Raji (cell line): Measurements from ENCODE around the gene KRTAP5-3.

Experiments used
- POLR2A ChIP-seq: IDR thresholded peaks from 2 replicates; pipeline ENCODE4 v1.6.1; 2011; ENCODE audit warnings: low read depth, low read length, control low read depth; ENCODE audit not compliant: insufficient read depth

KRTAP5-3 gene

DNA sequence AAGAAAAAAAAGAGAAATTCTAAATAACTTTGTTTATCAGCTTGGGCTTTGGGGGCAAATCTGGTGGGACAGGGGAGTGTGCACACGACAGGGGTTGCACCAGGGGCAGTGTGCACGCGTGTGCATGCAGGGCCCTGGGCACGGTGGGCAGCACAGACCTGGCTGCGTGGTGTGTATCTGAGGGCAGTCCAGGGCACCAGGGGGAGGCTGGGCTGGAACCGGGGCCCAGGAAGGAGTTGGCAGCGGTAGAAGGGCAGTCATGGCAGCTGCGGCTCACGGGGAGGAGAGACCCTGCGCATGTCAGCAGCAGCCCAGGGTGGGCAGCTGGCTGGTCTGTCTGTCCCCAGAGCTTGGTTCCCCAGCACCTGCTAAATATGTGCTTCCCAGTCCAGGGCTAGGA is 25.6 kb upstream of the KRTAP5-3 start:
- TF ChIP-seq POLR2A, result no peak

- no peak for TF ChIP-seq POLR2A
Measured at GRCh38 chr11:1632053-1632714, 23.9 kb upstream of the KRTAP5-3 start.

DNA sequence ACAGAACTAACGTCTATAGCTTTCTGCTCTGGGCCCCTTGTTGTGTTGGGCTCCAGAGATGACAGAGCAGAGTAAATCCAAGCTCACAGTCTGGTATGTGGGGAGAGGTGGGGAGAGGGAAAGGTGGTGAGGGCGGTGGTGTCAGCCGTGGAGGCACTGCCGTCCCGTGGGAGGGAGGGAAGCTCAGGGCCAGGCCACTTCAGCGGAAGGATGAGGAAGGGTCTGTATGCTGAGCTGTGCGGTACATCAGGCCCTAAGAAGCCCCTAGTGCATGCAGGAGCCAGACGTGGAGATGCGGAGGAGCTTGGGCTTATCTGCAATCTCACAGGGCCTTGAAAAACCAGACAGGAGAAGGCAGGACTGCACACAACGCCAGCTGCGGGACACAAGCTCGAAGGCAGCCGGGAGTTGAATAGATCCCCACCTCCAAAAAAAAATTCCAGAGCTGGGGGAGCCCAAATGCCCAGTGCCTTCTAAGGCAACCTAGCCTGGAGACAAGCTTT is 22.9 kb upstream of the KRTAP5-3 start:
- TF ChIP-seq POLR2A, result no peak

DNA sequence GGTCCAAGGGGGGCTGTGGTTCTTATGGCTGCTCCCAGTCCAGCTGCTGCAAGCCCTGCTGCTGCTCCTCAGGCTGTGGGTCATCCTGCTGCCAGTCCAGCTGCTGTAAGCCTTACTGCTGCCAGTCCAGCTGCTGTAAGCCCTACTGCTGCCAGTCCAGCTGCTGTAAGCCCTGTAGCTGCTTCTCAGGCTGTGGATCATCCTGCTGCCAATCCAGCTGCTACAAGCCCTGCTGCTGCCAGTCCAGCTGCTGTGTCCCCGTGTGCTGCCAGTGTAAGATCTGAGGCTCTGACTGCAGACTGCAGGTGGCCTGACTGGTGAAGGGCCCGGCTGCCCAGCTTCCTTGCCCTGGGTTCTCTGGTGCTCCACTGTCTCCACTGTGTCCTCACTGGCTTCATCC is 22.0 kb upstream of the KRTAP5-3 start:
- no peak for TF ChIP-seq POLR2A

DNA sequence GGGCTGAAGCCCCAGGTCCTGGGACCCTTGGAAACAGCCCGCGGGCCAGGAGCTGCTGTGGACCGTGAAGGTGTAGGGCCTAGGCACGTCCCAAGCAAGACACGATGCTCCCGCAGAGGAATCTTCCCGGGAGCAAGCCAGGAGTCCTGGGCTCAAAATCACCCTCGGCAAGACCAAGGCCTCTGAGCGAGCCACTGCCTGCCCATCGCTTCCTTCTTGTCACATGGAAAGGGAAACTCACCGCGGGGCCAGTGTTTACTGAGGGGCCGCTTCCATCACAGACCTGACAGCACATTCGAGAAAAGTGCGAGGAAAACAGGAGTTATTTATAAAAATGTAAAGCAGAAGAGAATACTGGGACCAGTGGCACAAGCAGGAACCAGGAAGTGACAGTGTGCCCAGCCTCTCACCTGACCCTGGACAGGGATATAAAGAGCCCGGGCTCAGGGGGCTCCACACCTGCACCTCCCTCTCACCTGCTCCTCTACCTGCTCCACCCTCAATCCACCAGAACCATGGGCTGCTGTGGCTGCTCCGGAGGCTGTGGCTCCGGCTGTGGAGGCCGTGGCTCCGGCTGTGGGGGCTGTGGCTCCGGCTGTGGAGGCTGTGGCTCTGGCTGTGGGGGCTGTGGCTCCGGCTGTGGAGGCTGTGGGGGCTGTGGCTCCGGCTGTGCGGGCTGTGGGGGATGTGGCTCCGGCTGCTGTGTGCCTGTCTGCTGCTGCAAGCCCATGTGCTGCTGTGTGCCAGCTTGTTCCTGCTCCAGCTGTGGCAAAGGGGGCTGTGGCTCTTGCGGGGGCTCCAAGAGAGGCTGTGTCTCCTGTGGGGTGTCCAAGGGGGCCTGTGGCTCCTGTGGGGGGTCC is 21.3 kb upstream of the KRTAP5-3 start, which contains the start of gene KRTAP5-5:
Gene KRTAP5-5 (plus strand): TSS at position 450 of the 860 bp plus-strand sequence. CDS start 66 bp downstream, at position 516.
- TF ChIP-seq POLR2A, result no peak

DNA sequence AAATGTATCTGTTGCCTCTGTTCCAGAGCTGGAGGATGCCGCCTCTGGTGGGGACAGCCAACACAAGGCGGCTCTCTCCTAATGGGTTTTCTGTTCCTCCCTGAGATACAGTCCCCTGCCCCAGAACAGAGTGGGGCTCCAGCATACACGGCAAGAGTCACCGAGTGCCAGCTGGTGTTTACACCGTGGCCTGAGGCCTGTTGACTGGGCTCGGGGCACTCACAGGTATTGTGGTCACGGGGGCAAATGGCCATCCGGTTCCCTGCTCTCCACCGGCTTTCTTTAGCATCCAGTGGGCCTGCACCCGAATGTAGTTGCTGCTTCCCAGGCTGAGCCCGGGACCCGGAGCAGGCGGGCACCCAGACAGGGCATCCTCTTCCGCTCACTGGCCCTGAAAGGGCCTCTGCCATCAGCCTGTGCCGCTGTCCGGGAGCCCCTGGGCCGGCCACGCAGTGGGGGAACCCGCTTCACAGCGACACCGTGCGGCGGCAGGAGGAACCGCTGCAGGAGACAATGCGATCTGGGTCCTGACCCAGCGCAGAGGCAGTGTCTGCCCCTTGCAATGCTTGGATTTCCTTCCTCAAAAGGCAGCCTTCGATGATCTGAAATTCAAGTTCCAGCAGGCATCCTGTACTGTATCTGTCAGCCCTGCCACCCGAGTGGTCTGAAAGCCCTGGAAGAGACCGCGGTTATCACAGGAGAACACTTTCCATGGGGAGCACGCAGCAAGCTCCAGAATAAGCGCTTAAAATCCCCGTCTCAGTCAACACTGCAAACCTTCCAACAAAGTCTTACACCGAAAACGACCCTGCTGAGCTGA is 20.5 kb upstream of the KRTAP5-3 start:
- TF ChIP-seq POLR2A, result no peak

GRCh38 chr11:1625541-1625940 is 17.3 kb upstream of the KRTAP5-3 start:
- no peak for TF ChIP-seq POLR2A

- no peak for TF ChIP-seq POLR2A
Measured at GRCh38 chr11:1624621-1625020, 16.4 kb upstream of the KRTAP5-3 start.

DNA sequence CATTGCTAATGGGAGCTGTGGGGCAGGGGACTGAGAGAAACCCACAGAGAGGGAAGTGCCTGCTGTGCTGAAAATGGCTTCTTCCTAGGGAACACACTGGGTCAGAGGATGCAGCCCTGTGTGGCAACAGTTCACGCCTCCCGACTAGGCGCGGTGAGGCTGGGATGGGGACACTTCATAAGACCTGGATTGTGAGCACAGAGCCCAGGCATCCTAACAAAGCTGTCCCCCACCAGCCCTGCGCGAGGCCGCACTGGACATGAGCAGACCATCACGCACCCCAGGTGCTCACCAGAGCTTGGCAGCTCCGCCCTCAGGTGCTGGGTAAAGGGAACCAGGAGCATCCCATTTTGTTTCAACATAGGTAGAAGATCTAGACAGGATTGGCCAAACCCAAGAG is 15.5 kb upstream of the KRTAP5-3 start:
- TF ChIP-seq POLR2A, result no peak

DNA sequence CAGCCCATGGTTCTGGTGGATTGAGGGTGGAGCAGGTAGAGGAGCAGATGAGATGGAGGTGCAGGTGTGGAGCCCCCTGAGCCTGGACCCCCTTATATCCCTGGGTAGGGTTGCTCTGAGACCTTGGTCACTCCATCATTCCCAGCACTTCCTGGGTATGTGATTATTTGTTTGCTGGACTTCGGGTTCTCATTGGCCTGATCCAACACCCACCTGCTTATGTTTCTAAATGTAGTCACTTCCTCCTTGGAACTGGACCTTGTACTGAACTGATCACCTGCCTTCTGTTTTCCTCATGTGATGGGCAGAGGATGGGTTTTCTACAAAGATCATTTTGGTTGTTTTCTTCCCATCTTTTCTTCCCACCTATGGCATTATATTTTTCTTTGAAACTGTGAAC is 13.8 kb upstream of the KRTAP5-3 start, which contains the start of gene KRTAP5-4:
Gene KRTAP5-4 (minus strand): TSS at position 53 of the 400 bp plus-strand sequence. CDS start 45 bp downstream, at position 8.
- TF ChIP-seq POLR2A, result no peak

DNA sequence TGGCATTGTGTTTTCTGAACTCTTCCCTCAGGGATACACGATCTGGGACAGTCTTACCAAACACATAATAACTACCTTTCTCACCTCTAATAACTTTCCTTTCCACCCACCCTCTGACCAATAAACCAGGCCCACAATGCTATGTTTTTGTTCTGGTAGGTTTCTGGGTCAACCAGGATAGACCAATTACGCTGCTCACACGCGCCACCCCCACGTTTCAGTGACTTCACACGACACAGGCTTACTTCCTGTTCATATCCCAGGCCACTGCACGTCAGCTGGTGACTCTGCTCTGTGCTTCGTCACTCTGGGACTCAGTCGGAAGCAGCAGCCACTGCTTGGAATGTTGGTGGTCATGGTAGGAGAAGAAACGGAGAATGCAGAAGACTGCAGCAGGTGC is 11.2 kb upstream of the KRTAP5-3 start:
- no peak for TF ChIP-seq POLR2A

GRCh38 chr11:1618231-1618630 is 10.0 kb upstream of the KRTAP5-3 start:
- no peak for TF ChIP-seq POLR2A

DNA sequence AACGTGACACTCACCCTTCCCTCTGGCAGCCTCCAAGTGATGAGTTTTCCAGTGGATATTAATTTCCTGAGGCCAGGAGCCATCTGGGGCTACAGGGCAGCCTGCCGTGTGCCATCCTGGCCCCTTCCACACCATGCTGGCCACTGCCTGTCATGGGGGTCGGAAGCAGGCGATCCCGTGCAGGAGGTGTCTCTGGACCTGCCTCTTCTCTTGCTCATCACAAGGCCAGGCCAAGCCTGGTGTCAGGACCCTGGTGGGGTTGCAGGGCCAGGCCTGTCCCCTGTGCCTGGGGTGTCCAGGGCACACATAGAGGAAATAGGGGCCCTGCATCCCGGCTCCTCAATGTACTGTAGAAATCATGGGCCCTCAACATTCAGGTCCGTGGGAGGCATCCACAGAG is 3.6 kb downstream of the KRTAP5-3 start:
- no peak for TF ChIP-seq POLR2A

GRCh38 chr11:1604181-1604580 is 4.1 kb downstream of the KRTAP5-3 start:
- TF ChIP-seq POLR2A, result no peak

- no peak for TF ChIP-seq POLR2A
Measured at GRCh38 chr11:1603629-1604028, 4.6 kb downstream of the KRTAP5-3 start.
